ENCODE measurements around the gene ACACA. TPM values are rescaled to one million over a fixed set of nuclear protein-coding genes. Genes with fewer than 3 reads are reported as not detected.

The ACACA gene
- total RNA-seq, 2 experiments from 2014 or later = 58.9 to 64.0 TPM

DNA sequence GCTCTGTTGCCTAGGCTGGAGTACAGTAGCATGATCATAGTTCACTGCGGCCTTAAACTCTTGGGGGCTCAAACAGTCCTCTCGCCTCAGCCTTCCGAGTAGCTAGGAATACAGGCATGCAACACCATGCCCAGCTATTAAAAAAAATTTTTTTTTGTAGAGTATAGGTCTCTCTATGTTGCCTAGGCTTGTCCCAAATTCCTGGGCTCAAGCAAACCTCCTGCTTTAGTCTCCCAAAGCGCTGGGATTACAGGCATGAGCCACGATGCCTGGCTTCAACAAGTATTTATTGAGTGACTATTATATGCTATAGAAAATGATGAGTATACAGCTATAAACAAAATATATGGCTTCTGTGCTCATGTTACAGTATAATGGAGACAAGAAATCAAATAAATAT, 97.6 kb downstream of the ACACA start:
- no peak overlapping the region for H3K4me3 Mint-ChIP-seq
- H3K36me3 Mint-ChIP-seq (ENCODE audit: low read depth) = peaks cover 11% of the 10 kb centered on the region
- DNase-seq (no peak), ATAC-seq (no peak)
- no peaks in the 10 kb centered on the region for H3K4me1 Mint-ChIP-seq (ENCODE audit: low read depth)
- H3K9me3 Mint-ChIP-seq (ENCODE audit: insufficient read depth) = no peaks in the 10 kb centered on the region
- H3K27ac Mint-ChIP-seq = no peak overlapping the region
- ChIA-PET POLR2A (no interaction called here), CTCF (no interaction called here)
- no peaks in the 10 kb centered on the region for H3K27me3 Mint-ChIP-seq (ENCODE audit: low read depth)

DNA sequence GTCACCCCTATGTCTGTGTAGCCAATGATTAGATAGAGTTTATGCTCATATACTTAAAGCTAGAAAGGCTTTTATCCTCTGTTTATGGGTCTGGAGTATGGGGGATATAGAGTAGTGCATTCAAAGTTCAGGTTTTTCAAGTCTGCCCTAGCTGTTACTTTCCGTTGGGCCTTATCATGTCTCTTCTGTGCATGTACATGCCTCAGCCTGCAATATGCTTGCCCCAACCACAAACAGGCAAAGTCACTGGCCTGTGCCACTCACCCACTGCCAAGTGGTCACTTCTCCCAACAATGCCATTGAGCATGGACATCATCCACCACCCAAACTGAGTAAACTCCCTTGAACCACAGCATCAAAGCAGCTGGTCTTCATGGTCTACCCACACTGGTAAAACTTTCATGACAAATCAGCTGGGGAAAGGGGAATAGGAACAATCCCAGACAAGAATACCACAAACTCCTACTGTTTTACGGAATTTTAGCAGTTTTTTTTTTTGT, 101.2 kb downstream of the ACACA start:
- H3K9me3 Mint-ChIP-seq (ENCODE audit: insufficient read depth) = no peaks in the 10 kb centered on the region
- ChIA-PET POLR2A (no interaction called here), CTCF (interaction anchor here (1.2 kb wide), 1 partner anchor 68 kb away, joined by 3 read pairs; no protein-coding TSS in a partner anchor)
- H3K27ac Mint-ChIP-seq = no peak overlapping the region
- H3K27me3 Mint-ChIP-seq (ENCODE audit: low read depth) = no peaks in the 10 kb centered on the region
- H3K4me1 Mint-ChIP-seq (ENCODE audit: low read depth) = no peaks in the 10 kb centered on the region
- peaks cover 12% of the 10 kb centered on the region for H3K36me3 Mint-ChIP-seq (ENCODE audit: low read depth)
- no peak overlapping the region for H3K4me3 Mint-ChIP-seq
- DNase-seq = no peak
- no peak for ATAC-seq

DNA sequence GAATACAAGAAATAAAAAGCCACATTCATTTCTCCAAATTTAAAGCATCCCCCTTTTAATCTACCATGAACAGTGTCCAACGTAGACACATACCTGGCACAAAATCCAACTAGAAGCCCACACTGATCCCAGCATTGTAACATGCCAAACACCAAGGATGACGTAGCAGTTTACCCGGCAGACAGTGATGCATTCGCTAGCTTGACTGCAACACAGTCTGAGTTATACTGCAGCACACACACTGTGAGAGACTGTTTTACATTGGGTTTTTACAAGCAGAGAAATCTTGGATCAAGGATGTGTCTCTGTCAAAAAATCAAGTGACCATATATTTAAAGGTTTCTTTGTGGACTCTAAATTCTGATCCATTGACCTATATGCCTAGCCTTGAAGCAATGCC, 105.3 kb downstream of the ACACA start:
- no peaks in the 10 kb centered on the region for H3K27me3 Mint-ChIP-seq (ENCODE audit: low read depth)
- POLR2A ChIA-PET = interaction anchor here (0.6 kb wide), 1 partner anchor 137 kb away, joined by 5 read pairs; no protein-coding TSS in a partner anchor
- H3K36me3 Mint-ChIP-seq (ENCODE audit: low read depth) = peaks cover 7% of the 10 kb centered on the region
- H3K9me3 Mint-ChIP-seq (ENCODE audit: insufficient read depth) = no peaks in the 10 kb centered on the region
- no peak overlapping the region for H3K27ac Mint-ChIP-seq
- DNase-seq = no peak
- H3K4me3 Mint-ChIP-seq = no peak overlapping the region
- CTCF ChIA-PET = no interaction called here
- H3K4me1 Mint-ChIP-seq (ENCODE audit: low read depth) = peaks cover 9% of the 10 kb centered on the region
- no peak for ATAC-seq

DNA sequence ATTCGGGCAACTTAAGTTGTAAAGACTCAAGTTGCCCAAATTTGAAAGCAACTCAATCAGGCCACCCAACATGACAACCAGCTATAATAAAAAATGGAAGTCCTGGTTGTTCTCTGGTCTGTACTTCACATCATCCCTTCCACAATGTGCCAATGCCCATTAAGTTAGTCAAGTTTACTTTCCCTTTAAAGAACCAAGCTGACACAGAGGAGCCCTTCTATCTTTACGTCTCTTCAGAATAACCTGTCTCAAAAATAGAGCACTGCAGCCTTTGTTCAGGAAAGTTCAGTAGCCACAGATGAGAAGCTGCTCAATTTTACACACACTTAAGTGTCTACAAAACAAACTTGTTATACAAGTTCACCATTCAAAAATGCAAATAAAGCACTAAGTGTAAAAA, 106.0 kb downstream of the ACACA start:
- Mint-ChIP-seq H3K36me3 (ENCODE audit: low read depth) (peaks cover 7% of the 10 kb centered on the region), H3K27ac (no peak overlapping the region), H3K4me1 (ENCODE audit: low read depth) (peaks cover 9% of the 10 kb centered on the region), H3K27me3 (ENCODE audit: low read depth) (no peaks in the 10 kb centered on the region), H3K4me3 (no peak overlapping the region), H3K9me3 (ENCODE audit: insufficient read depth) (no peaks in the 10 kb centered on the region)
- DNase-seq (no peak), ATAC-seq (no peak)
- POLR2A ChIA-PET = no interaction called here
- CTCF ChIA-PET = interaction anchor here (1.0 to 1.4 kb wide), 2 partner anchors 12 to 16 kb away, joined by 3 read pairs; no protein-coding TSS in a partner anchor

DNA sequence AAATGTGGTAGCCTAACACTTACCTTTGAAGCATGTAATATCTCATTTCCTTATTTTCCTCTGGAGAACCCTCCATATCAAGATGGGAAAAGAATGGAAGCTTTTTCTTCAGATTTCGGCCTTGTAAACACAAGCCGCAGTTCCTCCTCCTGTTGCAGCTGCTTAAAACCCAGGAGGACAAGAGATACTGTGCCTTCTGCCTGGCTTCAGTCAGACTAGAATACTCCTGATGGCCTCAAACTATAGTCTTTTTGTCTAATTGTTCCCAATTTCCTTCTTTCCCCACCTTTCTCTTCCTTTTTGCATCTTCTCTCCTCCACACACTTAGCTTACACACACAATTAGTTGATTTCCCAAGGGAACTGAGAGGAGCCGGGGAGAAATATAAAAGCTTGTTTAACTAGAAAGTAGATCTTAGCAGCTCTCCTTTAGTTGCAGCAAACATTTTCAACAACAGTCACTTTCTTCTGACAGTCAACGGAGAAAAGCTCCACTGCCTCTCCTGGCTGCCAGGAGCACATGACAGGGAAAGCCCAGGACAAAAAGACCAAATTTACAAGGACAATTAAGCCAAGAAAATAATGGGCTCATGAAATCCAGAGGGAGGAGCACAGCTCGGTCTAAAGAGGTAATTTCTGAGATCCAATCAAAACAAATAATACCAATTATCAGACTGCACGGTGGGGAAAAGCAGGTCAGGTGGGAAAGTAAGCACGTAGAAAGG, 107.2 kb downstream of the ACACA start:
- no peak overlapping the region for H3K4me3 Mint-ChIP-seq
- H3K27ac Mint-ChIP-seq = no peak overlapping the region
- DNase-seq (no peak), ATAC-seq (no peak)
- peaks cover 5% of the 10 kb centered on the region for H3K36me3 Mint-ChIP-seq (ENCODE audit: low read depth)
- peaks cover 9% of the 10 kb centered on the region for H3K4me1 Mint-ChIP-seq (ENCODE audit: low read depth)
- H3K27me3 Mint-ChIP-seq (ENCODE audit: low read depth) = no peaks in the 10 kb centered on the region
- no peaks in the 10 kb centered on the region for H3K9me3 Mint-ChIP-seq (ENCODE audit: insufficient read depth)
- ChIA-PET CTCF (interaction anchor here (1.4 kb wide), 2 partner anchors 13 to 17 kb away, joined by 3 read pairs; no protein-coding TSS in a partner anchor), POLR2A (no interaction called here)

DNA sequence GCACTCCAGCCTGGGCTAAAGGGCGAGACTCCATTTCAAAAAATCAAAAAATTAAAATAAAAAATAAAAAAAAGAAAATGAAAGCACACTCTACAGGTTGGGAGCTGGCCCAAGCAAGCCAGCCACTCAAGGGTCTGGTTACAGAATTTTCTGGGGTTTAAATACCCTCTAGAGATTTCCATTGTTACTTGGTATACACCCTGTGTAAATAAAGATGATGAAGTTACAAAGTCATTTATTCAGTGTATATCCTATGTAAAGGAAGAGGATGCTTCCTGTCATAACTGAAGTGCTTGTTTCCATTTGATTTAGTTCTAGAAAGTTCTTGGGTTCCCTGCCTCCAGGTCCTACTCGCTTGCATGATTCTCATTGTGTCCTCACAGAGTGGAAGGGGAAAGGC, 110.7 kb downstream of the ACACA start:
- ChIA-PET CTCF (no interaction called here), POLR2A (no interaction called here)
- ATAC-seq = no peak
- Mint-ChIP-seq H3K4me3 (no peak overlapping the region), H3K36me3 (ENCODE audit: low read depth) (no peaks in the 10 kb centered on the region), H3K27me3 (ENCODE audit: low read depth) (no peaks in the 10 kb centered on the region), H3K27ac (no peak overlapping the region), H3K9me3 (ENCODE audit: insufficient read depth) (no peaks in the 10 kb centered on the region), H3K4me1 (ENCODE audit: low read depth) (peaks cover 9% of the 10 kb centered on the region)
- no peak for DNase-seq

DNA sequence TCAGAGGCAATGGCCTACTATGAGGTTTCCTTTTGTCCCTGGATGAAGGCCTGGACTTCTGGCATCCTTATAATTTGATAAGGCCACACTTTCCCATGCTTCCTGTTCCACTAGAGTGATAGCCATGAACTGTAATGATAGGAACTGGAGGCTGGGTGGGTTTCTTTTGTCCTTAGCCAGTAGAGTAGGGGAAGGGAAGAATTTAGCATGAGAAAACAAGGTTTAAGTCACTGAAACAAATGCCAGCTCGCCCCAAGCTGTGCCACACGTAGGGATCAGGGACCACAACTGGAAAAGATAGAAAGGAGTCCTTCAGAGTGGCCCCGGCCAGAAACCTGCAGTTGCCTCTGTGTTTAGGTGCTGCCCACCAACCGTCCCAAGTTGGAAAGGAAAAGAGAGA, 111.7 kb downstream of the ACACA start:
- no peak for DNase-seq
- POLR2A ChIA-PET = no interaction called here
- Mint-ChIP-seq H3K9me3 (ENCODE audit: insufficient read depth) (no peaks in the 10 kb centered on the region), H3K27me3 (ENCODE audit: low read depth) (no peaks in the 10 kb centered on the region), H3K36me3 (ENCODE audit: low read depth) (no peaks in the 10 kb centered on the region), H3K4me3 (no peak overlapping the region), H3K27ac (no peak overlapping the region), H3K4me1 (ENCODE audit: low read depth) (peaks cover 9% of the 10 kb centered on the region)
- CTCF ChIA-PET = no interaction called here
- no peak for ATAC-seq

DNA sequence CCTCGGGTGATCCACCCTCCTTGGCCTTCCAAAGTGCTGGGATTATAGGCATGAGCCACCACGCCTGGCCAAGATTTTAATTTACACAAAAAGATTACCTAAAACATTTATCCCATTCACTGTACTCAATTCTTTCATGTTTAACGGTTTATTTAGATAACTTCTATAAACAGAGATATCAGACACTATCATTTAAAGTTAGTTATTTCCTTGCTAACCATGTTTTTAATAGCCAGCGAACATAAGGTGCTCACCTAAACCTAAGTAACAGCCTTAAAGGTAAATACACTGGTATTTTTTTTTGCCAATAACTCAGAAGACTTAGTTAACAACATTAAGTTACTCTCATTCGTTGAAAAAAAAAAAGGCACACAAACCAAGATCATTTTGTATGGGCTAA, 112.9 kb downstream of the ACACA start:
- Mint-ChIP-seq H3K9me3 (ENCODE audit: insufficient read depth) (no peaks in the 10 kb centered on the region), H3K27ac (no peak overlapping the region), H3K27me3 (ENCODE audit: low read depth) (no peaks in the 10 kb centered on the region), H3K4me1 (ENCODE audit: low read depth) (peaks cover 8% of the 10 kb centered on the region), H3K4me3 (no peak overlapping the region), H3K36me3 (ENCODE audit: low read depth) (peaks cover 3% of the 10 kb centered on the region)
- no peak for ATAC-seq
- DNase-seq = no peak
- ChIA-PET CTCF (no interaction called here), POLR2A (no interaction called here)

DNA sequence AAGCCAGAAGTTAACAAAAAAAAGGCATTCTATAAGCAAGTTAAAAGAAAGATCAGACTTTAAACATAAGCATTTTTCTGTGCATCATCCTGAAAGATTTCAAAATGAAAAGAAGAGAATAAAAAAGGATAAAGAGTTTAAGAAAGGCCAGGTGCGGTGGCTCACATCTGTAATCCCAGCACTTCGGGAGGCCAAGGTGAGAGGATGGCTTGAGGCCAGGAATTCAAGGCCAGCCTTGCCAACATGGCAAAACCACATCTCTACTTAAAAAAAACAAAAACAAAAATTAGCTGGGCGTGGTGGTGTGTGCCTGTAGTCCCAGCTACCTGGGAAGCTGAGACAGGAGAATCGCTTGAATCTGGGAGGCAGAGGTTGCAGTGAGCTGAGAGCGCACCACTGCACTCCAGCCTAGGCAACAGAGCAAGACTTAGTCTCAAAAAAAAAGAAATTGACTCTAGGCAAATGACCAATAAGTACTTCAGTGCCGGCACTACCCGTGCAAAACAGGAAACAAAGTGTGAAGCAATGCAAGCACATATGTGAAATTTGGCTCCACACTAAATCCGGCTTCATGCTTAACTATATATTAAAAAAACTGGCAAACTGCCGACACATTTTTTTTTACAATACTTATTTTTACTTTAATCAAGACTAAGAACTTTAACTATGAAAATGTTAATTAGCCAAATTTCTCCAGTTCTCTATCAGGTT, 114.1 kb downstream of the ACACA start:
- peaks cover 3% of the 10 kb centered on the region for H3K36me3 Mint-ChIP-seq (ENCODE audit: low read depth)
- H3K27ac Mint-ChIP-seq = no peak overlapping the region
- DNase-seq (no peak), ATAC-seq (no peak)
- H3K4me1 Mint-ChIP-seq (ENCODE audit: low read depth) = no peaks in the 10 kb centered on the region
- no peaks in the 10 kb centered on the region for H3K27me3 Mint-ChIP-seq (ENCODE audit: low read depth)
- ChIA-PET POLR2A (no interaction called here), CTCF (no interaction called here)
- no peaks in the 10 kb centered on the region for H3K9me3 Mint-ChIP-seq (ENCODE audit: insufficient read depth)
- H3K4me3 Mint-ChIP-seq = no peak overlapping the region

DNA sequence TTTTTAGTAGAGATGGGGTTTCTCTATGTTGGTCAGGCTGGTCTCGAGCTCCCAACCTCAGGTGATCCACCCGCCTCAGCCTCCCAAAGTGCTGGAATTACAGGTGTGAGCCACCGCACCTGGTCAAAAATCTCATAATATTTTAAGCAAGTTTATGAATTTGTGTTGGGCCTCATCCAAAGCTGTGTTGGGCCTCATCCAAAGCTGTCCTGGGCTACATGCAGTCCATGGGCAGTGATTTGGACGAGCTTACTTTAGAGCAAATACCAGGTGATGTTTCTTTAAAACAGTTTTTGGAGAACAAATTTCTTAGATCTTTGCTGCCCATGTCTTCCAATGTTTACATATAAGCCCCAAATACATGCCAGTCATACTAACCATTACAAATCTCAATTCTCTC, 115.3 kb downstream of the ACACA start:
- POLR2A ChIA-PET = no interaction called here
- H3K27ac Mint-ChIP-seq = no peak overlapping the region

DNA sequence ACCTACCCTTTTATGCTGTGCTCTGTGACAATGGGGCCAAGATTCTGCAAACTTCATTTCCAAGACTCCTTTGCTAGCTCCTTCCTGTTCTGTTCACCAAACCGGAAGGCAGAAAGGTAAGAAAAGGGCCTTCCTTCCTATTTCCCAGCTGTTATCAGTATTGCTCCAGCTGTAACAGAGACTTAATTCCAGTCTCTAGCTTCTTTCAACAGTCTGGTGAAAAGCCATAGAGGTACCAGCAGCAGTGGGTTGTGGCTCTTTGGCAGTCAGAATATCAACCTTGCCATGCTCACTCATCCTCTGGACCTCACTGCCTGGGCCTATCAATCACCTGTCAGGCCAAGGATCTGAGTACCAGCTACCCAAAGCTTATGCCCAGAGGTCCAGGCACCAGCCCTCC, 120.2 kb downstream of the ACACA start:
- DNase-seq (no peak), ATAC-seq (no peak)
- Mint-ChIP-seq H3K27me3 (ENCODE audit: low read depth) (no peaks in the 10 kb centered on the region), H3K36me3 (ENCODE audit: low read depth) (peaks cover 18% of the 10 kb centered on the region), H3K27ac (no peak overlapping the region), H3K4me1 (ENCODE audit: low read depth) (peaks cover 3% of the 10 kb centered on the region), H3K9me3 (ENCODE audit: insufficient read depth) (no peaks in the 10 kb centered on the region), H3K4me3 (no peak overlapping the region)
- CTCF ChIA-PET = interaction anchor here (1.0 to 1.7 kb wide), 3 partner anchors 13 to 580 kb away, joined by 3 read pairs; no protein-coding TSS in a partner anchor
- POLR2A ChIA-PET = no interaction called here

More for the DNA sequence above, 115.3 kb downstream of the ACACA start:
- Mint-ChIP-seq H3K9me3 (ENCODE audit: insufficient read depth) (no peaks in the 10 kb centered on the region), H3K4me1 (ENCODE audit: low read depth) (no peaks in the 10 kb centered on the region), H3K36me3 (ENCODE audit: low read depth) (peaks cover 3% of the 10 kb centered on the region), H3K4me3 (no peak overlapping the region), H3K27me3 (ENCODE audit: low read depth) (no peaks in the 10 kb centered on the region)
- DNase-seq (no peak), ATAC-seq (no peak)
- CTCF ChIA-PET = interaction anchor here (0.7 to 1.1 kb wide), 2 partner anchors 52 to 82 kb away, joined by 3 read pairs; no protein-coding TSS in a partner anchor

DNA sequence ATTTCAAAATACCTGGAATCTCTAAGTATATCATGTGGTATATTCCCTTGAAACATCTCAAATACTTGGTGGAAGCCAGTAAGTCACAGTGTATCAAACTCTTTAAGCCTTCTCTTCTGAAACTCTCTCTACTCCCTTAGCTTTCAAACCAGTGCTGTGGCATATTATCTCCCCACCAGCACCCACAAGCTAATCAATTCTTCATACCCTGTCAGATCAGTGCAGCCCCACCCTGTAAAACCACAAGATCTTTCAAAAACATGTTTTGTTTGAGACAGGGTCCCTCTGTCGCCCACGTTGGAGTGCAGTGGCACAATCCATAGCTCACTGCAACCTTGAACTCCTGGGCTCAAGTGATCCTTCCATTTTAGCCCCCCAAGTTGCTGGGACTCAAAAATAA, 122.4 kb downstream of the ACACA start:
- Mint-ChIP-seq H3K4me3 (no peak overlapping the region), H3K4me1 (ENCODE audit: low read depth) (peaks cover 3% of the 10 kb centered on the region), H3K27me3 (ENCODE audit: low read depth) (no peaks in the 10 kb centered on the region), H3K9me3 (ENCODE audit: insufficient read depth) (no peaks in the 10 kb centered on the region), H3K27ac (peak overlapping the region; percentile 32), H3K36me3 (ENCODE audit: low read depth) (peaks cover 23% of the 10 kb centered on the region)
- ChIA-PET CTCF (interaction anchor here (1.0 to 1.2 kb wide), 2 partner anchors 56 to 89 kb away, joined by 3 read pairs; no protein-coding TSS in a partner anchor), POLR2A (no interaction called here)
- DNase-seq = no peak
- no peak for ATAC-seq
